Prostate gland (tissue), 2 donors: ENCODE measurements around the gene PARP16.

Source experiments
- CTCF ChIP-seq, 4 experiments: fragments of 200-600 bp in 2 of 4; fragments of 450-650 bp in 2 of 4; sonication (generic) in 2 of 4; IDR thresholded peaks; 1 replicate in 3 of 4; 2 replicates in 1 of 4; pipeline ENCODE4 v1.5.1; 2016 to 2019; ENCODE audit warnings: antibody characterized with exemption in 4 of 4, mild to moderate bottlenecking in 2 of 4, moderate library complexity in 2 of 4
- POLR2A ChIP-seq: fragments of 450-650 bp; IDR thresholded peaks from one replicate; pipeline ENCODE4 v1.6.1; 2016; ENCODE audit warnings: antibody characterized with exemption, mild to moderate bottlenecking
- POLR2AphosphoS5 ChIP-seq: sonication (generic); formaldehyde crosslinking; IDR thresholded peaks from one replicate; pipeline ENCODE4 v1.6.1; 2017; ENCODE audit warnings: antibody characterized with exemption

- no peak for TF ChIP-seq CTCF (IDR thresholded peaks at IDR 0.05)
- no peak for TF ChIP-seq POLR2A
- TF ChIP-seq POLR2AphosphoS5, result no peak
Observed at GRCh38 chr15:65268411-65268810, 18.3 kb downstream of the PARP16 start.
